ENCODE measurements around the gene GSS. TPM values are rescaled to one million over a fixed set of nuclear protein-coding genes. Genes with fewer than 3 reads are reported as not detected.

The GSS gene
- total and polyA plus RNA-seq, 2 donors from 2014 or later, result 54.9 to 71.5 TPM

DNA sequence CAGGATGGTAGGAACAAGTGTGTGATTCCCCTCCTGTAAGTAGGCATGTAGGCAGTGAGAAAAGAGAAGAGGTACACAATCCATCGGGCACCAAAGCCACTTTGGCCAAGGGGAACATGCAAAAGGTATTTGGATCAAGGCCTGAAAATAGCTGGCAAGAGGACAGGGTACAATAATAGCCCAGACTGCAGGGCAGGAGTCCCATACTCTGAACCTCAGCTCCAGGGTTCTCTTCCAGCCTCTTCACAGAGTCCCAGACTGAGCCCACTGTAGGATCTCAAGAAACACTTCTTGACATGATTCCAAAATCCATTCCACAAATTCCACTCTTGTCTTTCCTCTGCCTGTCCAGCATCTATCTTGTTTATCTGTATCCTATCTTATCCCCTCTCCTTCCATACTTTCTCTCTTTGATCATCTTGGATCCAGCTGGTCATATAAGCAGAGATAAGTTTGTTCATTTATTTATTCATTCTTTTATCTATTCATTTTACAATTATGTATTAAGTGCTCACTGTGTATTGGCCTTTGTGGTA is 59.5 kb downstream of the GSS start:
- Histone ChIP-seq H3K36me3 (ENCODE audit: control insufficient read depth in 2 of 3, insufficient read depth in 3 of 3, low read length in 3 of 3) (no peaks in the 10 kb centered on the region), H3K9ac (ENCODE audit: low read length in 3 of 3) (no peak overlapping the region), H3K4me3 (ENCODE audit: low read length in 3 of 3) (no peak overlapping the region), H3K4me1 (ENCODE audit: control insufficient read depth in 2 of 3, insufficient read depth in 2 of 3, low read depth in 1 of 3, low read length in 3 of 3) (peaks cover 0 to 6% (median 3%) of the 10 kb centered on the region in 3 donors), H3K27ac (ENCODE audit: low read depth in 2 of 2, low read length in 2 of 2) (no peak overlapping the region), H3K27me3 (ENCODE audit: control insufficient read depth, insufficient read depth, low read length) (no peaks in the 10 kb centered on the region), H3K9me3 (ENCODE audit: control insufficient read depth in 2 of 3, insufficient read depth in 1 of 3, low read length in 3 of 3) (no peaks in the 10 kb centered on the region)
- TF ChIP-seq, protein P1, sequence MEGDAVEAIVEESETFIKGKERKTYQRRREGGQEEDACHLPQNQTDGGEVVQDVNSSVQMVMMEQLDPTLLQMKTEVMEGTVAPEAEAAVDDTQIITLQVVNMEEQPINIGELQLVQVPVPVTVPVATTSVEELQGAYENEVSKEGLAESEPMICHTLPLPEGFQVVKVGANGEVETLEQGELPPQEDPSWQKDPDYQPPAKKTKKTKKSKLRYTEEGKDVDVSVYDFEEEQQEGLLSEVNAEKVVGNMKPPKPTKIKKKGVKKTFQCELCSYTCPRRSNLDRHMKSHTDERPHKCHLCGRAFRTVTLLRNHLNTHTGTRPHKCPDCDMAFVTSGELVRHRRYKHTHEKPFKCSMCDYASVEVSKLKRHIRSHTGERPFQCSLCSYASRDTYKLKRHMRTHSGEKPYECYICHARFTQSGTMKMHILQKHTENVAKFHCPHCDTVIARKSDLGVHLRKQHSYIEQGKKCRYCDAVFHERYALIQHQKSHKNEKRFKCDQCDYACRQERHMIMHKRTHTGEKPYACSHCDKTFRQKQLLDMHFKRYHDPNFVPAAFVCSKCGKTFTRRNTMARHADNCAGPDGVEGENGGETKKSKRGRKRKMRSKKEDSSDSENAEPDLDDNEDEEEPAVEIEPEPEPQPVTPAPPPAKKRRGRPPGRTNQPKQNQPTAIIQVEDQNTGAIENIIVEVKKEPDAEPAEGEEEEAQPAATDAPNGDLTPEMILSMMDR (IDR thresholded peaks at IDR 0.05; ENCODE audit: borderline replicate concordance, extremely low read depth, insufficient read depth), result no peak
- FAIRE-seq, result no peak
- no peak for DNase-seq
- intact Hi-C loops (cut with DNase I), result no loop called here

- FAIRE-seq (no peak), DNase-seq (no peak)
- Histone ChIP-seq H3K4me3 (ENCODE audit: low read length in 3 of 3) (no peak overlapping the region), H3K27ac (ENCODE audit: low read depth in 2 of 2, low read length in 2 of 2) (no peak overlapping the region), H3K27me3 (ENCODE audit: control insufficient read depth, insufficient read depth, low read length) (no peaks in the 10 kb centered on the region), H3K4me1 (ENCODE audit: control insufficient read depth in 2 of 3, insufficient read depth in 2 of 3, low read depth in 1 of 3, low read length in 3 of 3) (peaks cover 0 to 6% (median 3%) of the 10 kb centered on the region in 3 donors), H3K9me3 (ENCODE audit: control insufficient read depth in 2 of 3, insufficient read depth in 1 of 3, low read length in 3 of 3) (no peaks in the 10 kb centered on the region), H3K9ac (ENCODE audit: low read length in 3 of 3) (no peak overlapping the region), H3K36me3 (ENCODE audit: control insufficient read depth in 2 of 3, insufficient read depth in 3 of 3, low read length in 3 of 3) (no peaks in the 10 kb centered on the region)
- TF ChIP-seq, protein P1 (IDR thresholded peaks at IDR 0.05; ENCODE audit: borderline replicate concordance, extremely low read depth, insufficient read depth), result no peak
- intact Hi-C loops (cut with DNase I), result no loop called here
Measured at GRCh38 chr20:34895465-34895864, 60.1 kb downstream of the GSS start.

DNA sequence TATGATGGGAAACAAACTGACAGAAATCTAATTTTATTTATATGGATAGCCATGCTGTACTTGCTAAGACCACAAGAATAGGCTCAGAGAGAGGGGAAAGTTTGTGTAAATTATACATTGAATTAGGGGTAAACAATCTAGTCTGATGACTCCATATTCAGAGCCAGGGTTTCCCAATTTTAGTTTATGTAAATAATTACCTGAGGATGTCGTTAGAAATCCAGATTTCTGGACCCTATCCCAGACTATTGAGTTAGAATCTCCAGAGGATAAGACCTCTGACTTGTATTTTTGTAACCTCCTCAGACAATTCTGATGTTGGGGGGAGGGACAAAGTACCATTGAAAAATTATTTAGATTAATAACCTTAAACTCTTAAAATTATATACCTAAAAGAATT is 60.9 kb downstream of the GSS start:
- no peaks in the 10 kb centered on the region for H3K36me3 ChIP-seq (ENCODE audit: control insufficient read depth in 2 of 3, insufficient read depth in 3 of 3, low read length in 3 of 3)
- H3K9ac ChIP-seq (ENCODE audit: low read length in 3 of 3), result no peak overlapping the region
- no peaks in the 10 kb centered on the region for H3K27me3 ChIP-seq (ENCODE audit: control insufficient read depth, insufficient read depth, low read length)
- no peaks in the 10 kb centered on the region for H3K9me3 ChIP-seq (ENCODE audit: control insufficient read depth in 2 of 3, insufficient read depth in 1 of 3, low read length in 3 of 3)
- intact Hi-C loops (cut with DNase I), result no loop called here
- H3K4me3 ChIP-seq (ENCODE audit: low read length in 3 of 3), result no peak overlapping the region
- FAIRE-seq (no peak), DNase-seq (no peak)
- TF ChIP-seq, protein P1 (IDR thresholded peaks at IDR 0.05; ENCODE audit: borderline replicate concordance, extremely low read depth, insufficient read depth), result no peak
- peaks cover 0 to 6% (median 3%) of the 10 kb centered on the region in 3 donors for H3K4me1 ChIP-seq (ENCODE audit: control insufficient read depth in 2 of 3, insufficient read depth in 2 of 3, low read depth in 1 of 3, low read length in 3 of 3)
- H3K27ac ChIP-seq (ENCODE audit: low read depth in 2 of 2, low read length in 2 of 2), result no peak overlapping the region

DNA sequence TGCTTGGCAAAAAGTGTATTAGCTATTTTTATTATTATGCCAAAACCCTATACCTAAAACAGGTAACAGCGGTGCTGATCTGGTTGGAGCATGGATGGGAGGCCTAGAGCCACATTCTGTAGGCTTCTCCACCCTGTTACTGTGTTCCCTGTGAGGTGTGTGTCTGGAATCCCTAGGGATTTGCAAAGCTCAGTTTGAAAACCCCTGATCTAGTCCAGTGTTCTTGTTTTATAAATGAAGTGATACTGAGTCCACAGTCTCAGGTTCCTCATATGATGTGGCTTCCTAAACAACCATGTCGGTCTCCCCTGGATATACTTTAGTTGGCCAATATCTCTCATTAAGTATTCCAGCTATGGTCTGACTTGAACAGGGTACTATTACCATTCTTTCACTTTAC is 62.9 kb downstream of the GSS start:
- Histone ChIP-seq H3K4me1 (ENCODE audit: control insufficient read depth in 2 of 3, insufficient read depth in 2 of 3, low read depth in 1 of 3, low read length in 3 of 3) (peaks cover 0 to 6% (median 5%) of the 10 kb centered on the region in 3 donors), H3K27me3 (ENCODE audit: control insufficient read depth, insufficient read depth, low read length) (no peaks in the 10 kb centered on the region), H3K27ac (ENCODE audit: low read depth in 2 of 2, low read length in 2 of 2) (no peak overlapping the region), H3K9ac (ENCODE audit: low read length in 3 of 3) (no peak overlapping the region), H3K4me3 (ENCODE audit: low read length in 3 of 3) (no peak overlapping the region), H3K9me3 (ENCODE audit: control insufficient read depth in 2 of 3, insufficient read depth in 1 of 3, low read length in 3 of 3) (no peaks in the 10 kb centered on the region), H3K36me3 (ENCODE audit: control insufficient read depth in 2 of 3, insufficient read depth in 3 of 3, low read length in 3 of 3) (no peaks in the 10 kb centered on the region)
- TF ChIP-seq, protein P1 (IDR thresholded peaks at IDR 0.05; ENCODE audit: borderline replicate concordance, extremely low read depth, insufficient read depth), result no peak
- DNase-seq, result no peak
- FAIRE-seq, result no peak
- intact Hi-C loops (cut with DNase I), result no loop called here
